ENCODE results near the gene EIF3K. TPM values are rescaled to one million over a fixed set of nuclear protein-coding genes. Genes with fewer than 3 reads are reported as not detected.
A peak's percentile ranks its signal among the peaks of the same experiment; 100 is the strongest.

EIF3K gene
- total RNA-seq, 2 experiments from 2014 or later: 281 to 308 TPM

- ATAC-seq: peak; percentile 93
- Mint-ChIP-seq H3K36me3 (peaks cover 16% of the 10 kb centered on the region), H3K27ac (peak within 1 kb of the TSS; percentile 78), H3K27me3 (no peaks in the 10 kb centered on the region), H3K4me1 (peaks cover 47% of the 10 kb centered on the region), H3K9me3 (ENCODE audit: low read depth) (no peaks in the 10 kb centered on the region), H3K4me3 (peak within 1 kb of the TSS; percentile 93)
- CTCF ChIA-PET: interaction anchor here (0.7 to 6.9 kb wide), 16 partner anchors 9 to 282 kb away, joined by 3 to 75 read pairs (median 5); partner anchors contain the start of genes ECH1, EIF3K, FAM98C and MRPS12
- DNase-seq: peak; percentile 99
Observed at GRCh38 chr19:38647368-38647965, 28.5 kb downstream of the EIF3K start, which contains the start of gene ACTN4. ACTN4 (plus strand) TSS chr19:38647649; CDS start chr19:38647746, 97 bp downstream.

- CTCF ChIA-PET: interaction anchor here (0.7 to 6.9 kb wide), 14 partner anchors 8 to 282 kb away, joined by 3 to 75 read pairs (median 5); partner anchors contain the start of genes ECH1, EIF3K, FAM98C and MRPS12
- DNase-seq: no peak
- Mint-ChIP-seq H3K27ac (peak overlapping the region; percentile 76), H3K4me1 (peaks cover 51% of the 10 kb centered on the region), H3K9me3 (ENCODE audit: low read depth) (no peaks in the 10 kb centered on the region), H3K36me3 (peaks cover 16% of the 10 kb centered on the region), H3K27me3 (no peaks in the 10 kb centered on the region), H3K4me3 (peak overlapping the region; percentile 93)
- no peak for ATAC-seq
Observed at GRCh38 chr19:38647966-38648768, 29.2 kb downstream of the EIF3K start.

- Mint-ChIP-seq H3K27ac (peak overlapping the region; percentile 76), H3K9me3 (ENCODE audit: low read depth) (no peaks in the 10 kb centered on the region), H3K4me1 (peaks cover 58% of the 10 kb centered on the region), H3K27me3 (no peaks in the 10 kb centered on the region), H3K4me3 (peak overlapping the region; percentile 93), H3K36me3 (peaks cover 22% of the 10 kb centered on the region)
- ATAC-seq (no peak), DNase-seq (no peak)
- CTCF ChIA-PET: interaction anchor here (1.3 to 6.9 kb wide), 4 partner anchors 11 to 45 kb away, joined by 3 to 75 read pairs (median 6); no protein-coding TSS in a partner anchor
Observed at GRCh38 chr19:38648769-38649304, 29.8 kb downstream of the EIF3K start.

DNA sequence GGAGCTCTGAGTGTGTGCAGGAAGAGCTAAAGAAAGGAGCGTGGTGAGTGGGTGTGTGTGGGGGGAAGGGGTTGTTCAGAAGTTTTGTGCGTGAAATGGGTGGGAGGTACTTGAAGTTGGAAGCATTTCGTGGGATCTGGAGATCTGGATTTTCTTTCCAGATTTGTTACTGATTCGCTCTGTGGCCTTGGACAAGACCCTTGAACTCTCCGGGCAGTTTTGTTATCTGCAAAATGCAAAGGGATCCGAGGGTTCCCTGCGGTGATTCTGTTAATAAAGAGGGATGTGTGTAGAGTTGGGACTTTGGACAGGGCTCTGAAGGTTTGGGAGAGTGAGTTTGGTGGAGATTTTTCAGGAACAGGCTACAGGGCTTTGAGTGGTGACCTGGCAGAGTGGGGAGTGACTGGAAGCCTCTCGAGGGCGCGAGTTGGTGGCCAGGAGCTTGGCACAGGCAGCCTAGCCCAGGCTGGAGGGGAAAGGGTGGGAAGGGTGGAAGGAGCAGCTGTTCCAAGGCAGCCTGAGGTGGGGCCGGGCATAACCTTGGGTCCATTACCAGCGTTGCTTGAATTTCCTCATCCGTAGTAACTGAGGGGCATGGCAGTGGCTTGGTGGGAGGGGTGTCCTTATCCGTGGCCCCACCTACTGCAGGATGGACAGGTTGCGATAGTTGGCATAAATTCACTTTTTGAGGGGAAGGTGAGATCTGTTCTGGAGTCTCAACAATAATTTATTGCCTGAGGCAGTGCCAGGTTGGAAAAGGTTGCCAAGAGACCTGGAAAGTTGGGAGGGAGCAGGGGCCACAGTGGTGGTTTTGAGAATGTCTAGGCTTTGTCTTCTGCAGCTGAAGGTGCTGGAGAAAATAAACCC is 30.6 kb downstream of the EIF3K start:
- peaks cover 24% of the 10 kb centered on the region for H3K36me3 Mint-ChIP-seq
- DNase-seq: no peak
- H3K4me3 Mint-ChIP-seq: peak overlapping the region; percentile 93
- CTCF ChIA-PET: interaction anchor here (0.9 to 6.9 kb wide), 4 partner anchors 10 to 44 kb away, joined by 3 to 75 read pairs (median 3); no protein-coding TSS in a partner anchor
- H3K27me3 Mint-ChIP-seq: no peaks in the 10 kb centered on the region
- peak overlapping the region; percentile 68 for H3K27ac Mint-ChIP-seq
- peaks cover 64% of the 10 kb centered on the region for H3K4me1 Mint-ChIP-seq
- no peaks in the 10 kb centered on the region for H3K9me3 Mint-ChIP-seq (ENCODE audit: low read depth)
- no peak for ATAC-seq

- DNase-seq (no peak), ATAC-seq (no peak)
- Mint-ChIP-seq H3K4me1 (peaks cover 69% of the 10 kb centered on the region), H3K4me3 (peak overlapping the region; percentile 93), H3K27ac (no peak overlapping the region), H3K36me3 (peaks cover 27% of the 10 kb centered on the region), H3K27me3 (no peaks in the 10 kb centered on the region), H3K9me3 (ENCODE audit: low read depth) (no peaks in the 10 kb centered on the region)
- CTCF ChIA-PET: interaction anchor here (0.9 to 6.9 kb wide), 3 partner anchors 10 to 44 kb away, joined by 3 to 75 read pairs (median 3); no protein-coding TSS in a partner anchor
Observed at GRCh38 chr19:38650172-38650775, 31.3 kb downstream of the EIF3K start.

DNA sequence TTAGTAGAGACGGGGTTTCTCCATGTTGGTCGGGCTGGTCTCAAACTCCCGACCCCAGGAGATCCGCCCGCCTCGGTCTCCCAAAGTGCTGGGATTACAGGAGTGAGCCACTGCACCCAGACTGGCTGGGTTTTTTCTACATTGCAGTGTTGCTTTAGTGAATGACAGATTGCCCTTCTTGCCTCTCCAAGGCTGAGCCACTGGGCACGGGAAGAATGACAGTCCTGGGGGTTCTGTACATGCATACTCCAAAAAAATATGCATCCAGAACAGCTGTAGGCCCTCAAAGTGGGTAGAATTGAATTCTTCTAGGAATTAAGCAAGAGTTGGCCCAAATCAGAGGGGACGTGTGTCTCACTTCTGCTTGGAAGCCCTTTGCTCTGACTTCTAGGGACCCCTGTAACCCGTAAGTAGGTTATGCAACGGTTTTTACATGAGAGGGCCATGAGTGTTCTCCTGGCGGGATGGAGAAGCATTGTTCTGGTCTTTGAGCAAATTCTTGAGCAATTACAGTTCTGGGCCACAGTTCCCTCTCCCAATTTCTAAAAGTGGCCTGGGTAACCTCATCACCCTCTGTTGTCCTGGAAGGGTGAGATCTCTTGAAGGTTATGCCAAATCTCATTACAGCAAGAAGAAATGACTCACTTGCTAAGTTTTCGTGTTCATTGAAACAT is 32.1 kb downstream of the EIF3K start:
- peaks cover 77% of the 10 kb centered on the region for H3K4me1 Mint-ChIP-seq
- H3K4me3 Mint-ChIP-seq: no peak overlapping the region
- H3K27me3 Mint-ChIP-seq: no peaks in the 10 kb centered on the region
- CTCF ChIA-PET: interaction anchor here (6.9 kb wide), 1 partner anchor 15 kb away, joined by 75 read pairs; no protein-coding TSS in a partner anchor
- peaks cover 30% of the 10 kb centered on the region for H3K36me3 Mint-ChIP-seq
- ATAC-seq: no peak
- no peak for DNase-seq
- no peaks in the 10 kb centered on the region for H3K9me3 Mint-ChIP-seq (ENCODE audit: low read depth)
- no peak overlapping the region for H3K27ac Mint-ChIP-seq

GRCh38 chr19:38653028-38653571 is 34.1 kb downstream of the EIF3K start:
- Mint-ChIP-seq H3K27ac (peak overlapping the region; percentile 59), H3K36me3 (peaks cover 44% of the 10 kb centered on the region), H3K9me3 (ENCODE audit: low read depth) (no peaks in the 10 kb centered on the region), H3K4me3 (no peak overlapping the region), H3K27me3 (no peaks in the 10 kb centered on the region), H3K4me1 (peaks cover 95% of the 10 kb centered on the region)
- ATAC-seq (no peak), DNase-seq (no peak)
- CTCF ChIA-PET: interaction anchor here (1.2 kb wide), 1 partner anchor 17 kb away, joined by 3 read pairs; no protein-coding TSS in a partner anchor

- Mint-ChIP-seq H3K36me3 (peaks cover 36% of the 10 kb centered on the region), H3K4me3 (no peak overlapping the region), H3K27ac (peak overlapping the region; percentile 91), H3K27me3 (no peaks in the 10 kb centered on the region), H3K4me1 (peaks cover 99% of the 10 kb centered on the region), H3K9me3 (ENCODE audit: low read depth) (no peaks in the 10 kb centered on the region)
- CTCF ChIA-PET: no interaction called here
- no peak for DNase-seq
- no peak for ATAC-seq
Observed at GRCh38 chr19:38654628-38655055, 35.7 kb downstream of the EIF3K start.

DNA sequence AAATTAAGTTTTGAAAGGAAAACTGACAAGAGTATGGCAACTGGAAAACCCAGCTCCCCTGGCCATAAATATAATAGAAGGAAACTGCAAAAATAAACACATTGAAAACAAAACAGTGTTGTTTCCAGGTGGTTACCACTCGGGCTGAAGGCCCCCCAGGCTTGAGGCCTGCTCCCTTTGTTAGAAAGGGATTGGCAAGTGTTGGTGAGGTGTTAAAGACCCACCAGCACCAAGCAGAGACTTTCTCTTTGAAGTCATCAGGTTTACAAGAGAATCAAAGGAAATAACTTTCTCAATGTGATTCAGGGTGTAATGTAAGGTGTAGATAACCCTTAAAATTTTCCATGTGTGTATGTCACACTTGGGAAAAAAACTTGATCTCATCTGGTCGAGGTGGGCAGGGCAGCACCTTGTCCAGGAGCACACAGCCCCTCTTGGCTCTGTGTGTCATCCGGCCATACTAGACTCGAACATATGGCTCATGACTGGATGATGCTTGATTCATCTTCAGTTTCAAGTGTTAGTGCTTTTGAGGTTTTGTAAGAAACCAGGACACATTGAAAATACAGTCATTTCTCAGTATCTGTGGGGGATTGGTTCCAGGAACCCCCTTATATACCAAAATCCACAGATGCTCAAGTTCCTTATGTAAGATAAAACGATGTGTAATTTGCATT is 36.3 kb downstream of the EIF3K start:
- peak overlapping the region; percentile 91 for H3K27ac Mint-ChIP-seq
- H3K27me3 Mint-ChIP-seq: no peaks in the 10 kb centered on the region
- H3K9me3 Mint-ChIP-seq (ENCODE audit: low read depth): no peaks in the 10 kb centered on the region
- CTCF ChIA-PET: no interaction called here
- H3K4me1 Mint-ChIP-seq: peaks cover 95% of the 10 kb centered on the region
- ATAC-seq (peak; percentile 89), DNase-seq (peak; percentile 68)
- peaks cover 36% of the 10 kb centered on the region for H3K36me3 Mint-ChIP-seq
- H3K4me3 Mint-ChIP-seq: peak overlapping the region; percentile 48

DNA sequence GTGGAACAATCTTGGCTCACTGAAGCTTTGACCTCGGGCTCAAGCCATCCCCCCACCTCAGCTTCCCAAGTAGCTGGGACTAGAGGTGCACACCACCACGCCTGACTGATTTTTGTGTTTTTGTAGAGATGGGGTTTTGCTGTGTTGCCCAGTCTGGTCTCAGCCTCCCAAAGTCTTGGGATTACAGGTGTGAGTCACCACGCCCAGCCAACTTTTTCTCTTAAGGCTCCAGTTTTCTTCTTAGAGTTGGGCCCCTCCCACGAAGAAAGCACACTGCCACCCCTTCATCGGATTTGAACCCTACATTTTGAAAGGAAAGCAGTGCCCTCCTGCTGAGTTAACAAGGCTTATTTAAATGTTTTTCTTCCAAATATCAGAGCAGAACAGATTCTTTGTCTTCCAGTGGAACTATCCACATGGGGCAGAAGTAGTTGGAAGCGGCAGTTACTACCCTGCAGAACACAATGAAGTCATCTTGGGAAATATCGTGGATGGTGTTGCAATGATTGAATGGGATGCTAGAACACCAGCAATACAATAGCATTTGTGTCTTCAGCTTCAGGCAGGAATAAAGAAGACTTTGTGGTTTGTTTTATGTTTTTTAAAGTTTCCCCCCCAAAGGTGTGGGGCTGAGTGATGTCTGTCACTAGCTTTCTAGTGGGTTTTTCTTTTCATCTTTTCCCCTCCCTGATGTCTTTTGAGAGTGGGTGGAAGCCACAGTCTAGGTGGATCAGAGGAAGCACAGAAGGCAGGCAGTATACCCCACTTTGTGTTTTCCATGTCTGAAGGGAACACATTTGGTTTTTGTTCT is 37.4 kb downstream of the EIF3K start:
- peak; percentile 1 for ATAC-seq
- peaks cover 91% of the 10 kb centered on the region for H3K4me1 Mint-ChIP-seq
- H3K36me3 Mint-ChIP-seq: peaks cover 41% of the 10 kb centered on the region
- no peaks in the 10 kb centered on the region for H3K9me3 Mint-ChIP-seq (ENCODE audit: low read depth)
- CTCF ChIA-PET: interaction anchor here (1.0 to 2.4 kb wide), 5 partner anchors 9 to 254 kb away, joined by 3 to 9 read pairs (median 5); partner anchors contain the start of genes ACTN4 and FAM98C
- peak overlapping the region; percentile 48 for H3K4me3 Mint-ChIP-seq
- peak overlapping the region; percentile 91 for H3K27ac Mint-ChIP-seq
- H3K27me3 Mint-ChIP-seq: no peaks in the 10 kb centered on the region
- DNase-seq: no peak

Measured in activated CD8-positive, alpha-beta memory T cell treated with anti-CD3 and anti-CD28 coated beads, Interleukin-2, amount 10 ng/mL, durations not matched to agents 7 days and 5 days (primary cell).